LNCaP clone FGC (cell line): ENCODE data around the gene AFF1.
A peak's percentile ranks its signal among the peaks of the same experiment; 100 is the strongest.

Experiments
- DNase-seq: peaks from one replicate; pipeline ENCODE4 v3.0.0-alpha.2; 2011; ENCODE audit warnings: low read depth
- H3K4me3 ChIP-seq: 2 replicates; pipeline ENCODE4 v1.5.1; 2011; ENCODE audit warnings: mild to moderate bottlenecking, low read depth, low read length, control low read depth
- CTCF ChIP-seq: IDR thresholded peaks from 2 replicates; pipeline ENCODE4 v1.5.1; 2012; ENCODE audit warnings: mild to moderate bottlenecking; ENCODE audit not compliant: control insufficient read depth, insufficient read depth; ENCODE audit errors: extremely low read depth

The AFF1 gene, protein sequence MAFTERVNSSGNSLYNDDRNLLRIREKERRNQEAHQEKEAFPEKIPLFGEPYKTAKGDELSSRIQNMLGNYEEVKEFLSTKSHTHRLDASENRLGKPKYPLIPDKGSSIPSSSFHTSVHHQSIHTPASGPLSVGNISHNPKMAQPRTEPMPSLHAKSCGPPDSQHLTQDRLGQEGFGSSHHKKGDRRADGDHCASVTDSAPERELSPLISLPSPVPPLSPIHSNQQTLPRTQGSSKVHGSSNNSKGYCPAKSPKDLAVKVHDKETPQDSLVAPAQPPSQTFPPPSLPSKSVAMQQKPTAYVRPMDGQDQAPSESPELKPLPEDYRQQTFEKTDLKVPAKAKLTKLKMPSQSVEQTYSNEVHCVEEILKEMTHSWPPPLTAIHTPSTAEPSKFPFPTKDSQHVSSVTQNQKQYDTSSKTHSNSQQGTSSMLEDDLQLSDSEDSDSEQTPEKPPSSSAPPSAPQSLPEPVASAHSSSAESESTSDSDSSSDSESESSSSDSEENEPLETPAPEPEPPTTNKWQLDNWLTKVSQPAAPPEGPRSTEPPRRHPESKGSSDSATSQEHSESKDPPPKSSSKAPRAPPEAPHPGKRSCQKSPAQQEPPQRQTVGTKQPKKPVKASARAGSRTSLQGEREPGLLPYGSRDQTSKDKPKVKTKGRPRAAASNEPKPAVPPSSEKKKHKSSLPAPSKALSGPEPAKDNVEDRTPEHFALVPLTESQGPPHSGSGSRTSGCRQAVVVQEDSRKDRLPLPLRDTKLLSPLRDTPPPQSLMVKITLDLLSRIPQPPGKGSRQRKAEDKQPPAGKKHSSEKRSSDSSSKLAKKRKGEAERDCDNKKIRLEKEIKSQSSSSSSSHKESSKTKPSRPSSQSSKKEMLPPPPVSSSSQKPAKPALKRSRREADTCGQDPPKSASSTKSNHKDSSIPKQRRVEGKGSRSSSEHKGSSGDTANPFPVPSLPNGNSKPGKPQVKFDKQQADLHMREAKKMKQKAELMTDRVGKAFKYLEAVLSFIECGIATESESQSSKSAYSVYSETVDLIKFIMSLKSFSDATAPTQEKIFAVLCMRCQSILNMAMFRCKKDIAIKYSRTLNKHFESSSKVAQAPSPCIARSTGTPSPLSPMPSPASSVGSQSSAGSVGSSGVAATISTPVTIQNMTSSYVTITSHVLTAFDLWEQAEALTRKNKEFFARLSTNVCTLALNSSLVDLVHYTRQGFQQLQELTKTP

DNA sequence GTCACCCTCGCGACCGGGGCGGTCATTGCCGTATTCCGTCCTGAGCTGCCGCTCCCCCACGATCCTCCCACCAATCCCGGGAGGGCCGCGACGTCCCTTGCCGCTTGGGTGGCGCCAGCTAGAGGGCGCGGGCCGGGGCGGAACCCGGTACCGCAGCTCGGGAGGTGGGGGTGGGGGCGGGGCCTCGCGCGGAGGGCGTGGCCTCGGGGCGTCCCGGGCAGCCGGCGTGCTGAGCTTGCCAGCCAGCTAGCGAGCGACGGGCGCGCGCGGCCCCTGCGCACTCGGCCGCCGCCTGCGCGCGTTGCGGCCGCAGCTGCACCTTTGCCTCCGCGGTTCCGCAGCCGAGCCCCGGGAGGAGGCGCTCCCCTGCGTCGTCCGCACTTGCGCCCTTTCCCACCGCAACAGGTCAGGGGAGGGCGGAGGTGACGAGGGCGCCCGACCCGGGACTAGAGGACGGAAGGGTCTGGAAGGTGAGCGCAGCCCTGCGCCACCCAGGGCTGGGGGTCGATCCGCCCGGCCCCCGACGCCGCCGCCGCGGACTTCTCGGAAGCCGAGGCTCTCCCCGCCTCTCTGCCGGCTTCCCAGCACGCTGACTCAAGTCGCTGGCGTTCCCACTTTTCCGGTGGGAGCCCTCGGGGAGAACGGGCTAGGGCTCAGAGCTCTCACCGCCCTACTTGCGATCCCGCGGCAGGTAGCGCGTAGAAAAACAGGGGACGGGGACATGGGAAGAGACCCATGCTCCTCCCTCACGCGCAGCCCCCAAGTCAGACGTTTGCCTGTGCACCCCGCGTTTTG is at the start of gene AFF1:
TSS of gene AFF1 (plus strand) at position 241 of the 795 bp plus-strand sequence. CDS start 13,523 bp downstream, outside the sequence.
- peak within 1 kb of the TSS; percentile 80 for H3K4me3 ChIP-seq

DNA sequence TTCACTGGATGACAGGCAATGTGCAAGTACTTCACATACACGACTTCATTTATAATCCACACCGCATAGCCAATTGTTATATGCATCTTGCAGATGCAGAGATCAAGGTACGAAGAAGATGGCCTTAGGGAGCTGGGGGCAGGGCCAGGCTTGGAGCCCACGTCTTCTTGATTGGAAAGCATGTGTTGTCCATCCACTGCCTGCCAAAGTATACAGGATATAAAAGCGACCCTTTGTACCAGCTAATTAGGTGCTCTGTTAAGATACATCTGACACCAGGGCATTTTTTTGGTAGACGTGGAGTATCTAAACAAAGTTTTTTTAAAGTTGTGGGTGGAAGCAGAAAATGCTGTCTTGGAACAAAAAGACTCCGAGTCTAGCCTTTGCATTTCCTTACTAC is 44.0 kb upstream of the AFF1 start:
- no peak for DNase-seq
- TF ChIP-seq CTCF = no peak

More for the DNA sequence above, at the start of gene AFF1:
- TF ChIP-seq CTCF = peak; percentile 44
- DNase-seq = peak; percentile 78

GRCh38 chr4:86891762-86892635 is 42.8 kb upstream of the AFF1 start, which contains the start of gene C4orf36:
TSS of gene C4orf36 (minus strand) at chr4:86892422. CDS start at chr4:86891520, 902 bp downstream.
- H3K4me3 ChIP-seq = peak within 1 kb of the TSS; percentile 66
- TF ChIP-seq CTCF = peak; percentile 27; the same call in 1 of the 2 replicates
- peak; percentile 80 for DNase-seq

More for the DNA sequence above, 44.0 kb upstream of the AFF1 start:
- peak overlapping the region; percentile 66; the same call in 1 of the 2 replicates for H3K4me3 ChIP-seq

- no peak for TF ChIP-seq CTCF
- peak overlapping the region; percentile 66 for H3K4me3 ChIP-seq
- no peak for DNase-seq
Observed at GRCh38 chr4:86892636-86892960, 42.2 kb upstream of the AFF1 start.

DNA sequence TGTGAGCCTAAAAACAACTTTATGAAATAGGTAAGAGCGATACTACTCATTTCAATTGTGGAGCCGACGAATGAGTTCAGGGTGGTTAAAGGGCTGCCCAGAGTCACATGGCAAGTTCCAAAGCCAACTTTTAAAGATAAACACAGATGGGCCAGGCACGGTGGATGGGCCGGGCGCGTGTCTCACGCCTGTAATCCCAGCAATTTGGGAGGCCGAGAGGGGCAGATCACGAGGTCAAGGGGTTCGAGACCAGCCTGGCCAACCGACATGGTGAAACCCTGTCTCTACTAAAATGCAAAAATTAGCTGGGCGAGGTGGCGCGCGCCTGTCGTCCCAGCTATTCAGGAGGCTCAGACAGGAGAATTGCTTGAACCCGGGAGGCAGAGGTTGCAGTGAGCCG is 41.7 kb upstream of the AFF1 start:
- no peak overlapping the region for H3K4me3 ChIP-seq
- DNase-seq = no peak
- TF ChIP-seq CTCF = no peak
